ENCODE measurements around the gene NUDT12. TPM values are rescaled to one million over a fixed set of nuclear protein-coding genes. Genes with fewer than 3 reads are reported as not detected.

NUDT12 gene
- total and polyA plus RNA-seq, 2 donors from 2014 or later = 12.7 to 14.0 TPM

GRCh38 chr5:103541114-103541513 lies 21.5 kb downstream of the NUDT12 start:
- no peak for TF ChIP-seq CTCF (IDR thresholded peaks at IDR 0.05; ENCODE audit: borderline replicate concordance, extremely low read depth, insufficient read depth)
- no peak for FAIRE-seq
- no peak for DNase-seq
- Histone ChIP-seq H3K36me3 (ENCODE audit: control insufficient read depth in 2 of 3, insufficient read depth in 3 of 3, low read length in 3 of 3) (no peaks in the 10 kb centered on the region), H3K9ac (ENCODE audit: low read length in 3 of 3) (no peak overlapping the region), H3K4me3 (ENCODE audit: low read length in 3 of 3) (no peak overlapping the region), H3K9me3 (ENCODE audit: control insufficient read depth in 2 of 3, insufficient read depth in 1 of 3, low read length in 3 of 3) (no peaks in the 10 kb centered on the region), H3K4me1 (ENCODE audit: control insufficient read depth in 2 of 3, insufficient read depth in 2 of 3, low read depth in 1 of 3, low read length in 3 of 3) (no peaks in the 10 kb centered on the region), H3K27me3 (ENCODE audit: control insufficient read depth, insufficient read depth, low read length) (no peaks in the 10 kb centered on the region), H3K27ac (ENCODE audit: low read depth in 2 of 2, low read length in 2 of 2) (no peak overlapping the region)
- intact Hi-C loops (cut with DNase I) = no loop called here

GRCh38 chr5:103539376-103540330 lies 22.9 kb downstream of the NUDT12 start:
- H3K27ac ChIP-seq (ENCODE audit: low read depth in 2 of 2, low read length in 2 of 2) = no peak overlapping the region
- no peak for DNase-seq
- no peaks in the 10 kb centered on the region for H3K27me3 ChIP-seq (ENCODE audit: control insufficient read depth, insufficient read depth, low read length)
- no peaks in the 10 kb centered on the region for H3K4me1 ChIP-seq (ENCODE audit: control insufficient read depth in 2 of 3, insufficient read depth in 2 of 3, low read depth in 1 of 3, low read length in 3 of 3)
- FAIRE-seq = no peak
- no peaks in the 10 kb centered on the region for H3K36me3 ChIP-seq (ENCODE audit: control insufficient read depth in 2 of 3, insufficient read depth in 3 of 3, low read length in 3 of 3)
- intact Hi-C loops (cut with DNase I) = no loop called here
- H3K9me3 ChIP-seq (ENCODE audit: control insufficient read depth in 2 of 3, insufficient read depth in 1 of 3, low read length in 3 of 3) = no peaks in the 10 kb centered on the region
- H3K4me3 ChIP-seq (ENCODE audit: low read length in 3 of 3) = no peak overlapping the region
- H3K9ac ChIP-seq (ENCODE audit: low read length in 3 of 3) = no peak overlapping the region
- no peak for TF ChIP-seq CTCF (IDR thresholded peaks at IDR 0.05; ENCODE audit: borderline replicate concordance, extremely low read depth, insufficient read depth)

GRCh38 chr5:103532086-103532734 lies 30.4 kb downstream of the NUDT12 start:
- TF ChIP-seq CTCF (IDR thresholded peaks at IDR 0.05; ENCODE audit: borderline replicate concordance, extremely low read depth, insufficient read depth) = no peak
- intact Hi-C loops (cut with DNase I) = no loop called here
- no peak overlapping the region for H3K4me3 ChIP-seq (ENCODE audit: low read length in 3 of 3)
- H3K27me3 ChIP-seq (ENCODE audit: control insufficient read depth, insufficient read depth, low read length) = no peaks in the 10 kb centered on the region
- H3K4me1 ChIP-seq (ENCODE audit: control insufficient read depth in 2 of 3, insufficient read depth in 2 of 3, low read depth in 1 of 3, low read length in 3 of 3) = no peaks in the 10 kb centered on the region
- H3K9me3 ChIP-seq (ENCODE audit: control insufficient read depth in 2 of 3, insufficient read depth in 1 of 3, low read length in 3 of 3) = no peaks in the 10 kb centered on the region
- H3K36me3 ChIP-seq (ENCODE audit: control insufficient read depth in 2 of 3, insufficient read depth in 3 of 3, low read length in 3 of 3) = no peaks in the 10 kb centered on the region
- FAIRE-seq (no peak), DNase-seq (no peak)
- H3K9ac ChIP-seq (ENCODE audit: low read length in 3 of 3) = no peak overlapping the region
- no peak overlapping the region for H3K27ac ChIP-seq (ENCODE audit: low read depth in 2 of 2, low read length in 2 of 2)

All from kidney (tissue), 14 donors.